Activated CD4-positive, alpha-beta T cell treated with anti-CD3 and anti-CD28 coated beads, Interleukin-2, Interleukin-4, amounts not matched to agents 100 ng/mL and 50 ng/mL, durations not matched to agents 16 hours and 8 hours (primary cell): Measurements from ENCODE around the gene SETD2.
A peak's percentile ranks its signal among the peaks of the same experiment; 100 is the strongest.
"Not testable (repeated sequence)": the region's sequence is repeated elsewhere in the genome, so short reads cannot be mapped to it uniquely, and the experiment has no call there.

Experiments used
- DNase-seq: peaks from one replicate; pipeline ENCODE4 v3.0.0-alpha.2; 2020; ENCODE audit warnings: low spot score

Gene SETD2

GRCh38 chr3:47035645-47036044, 128.3 kb downstream of the SETD2 start:
- no peak for DNase-seq

- DNase-seq, result no peak
These were observed 128.9 kb downstream of the SETD2 start for GRCh38 chr3:47034868-47035489.

- DNase-seq, result peak; percentile 20
These were observed 132.9 kb downstream of the SETD2 start for GRCh38 chr3:47031041-47031440.

GRCh38 chr3:47028667-47029066, 135.2 kb downstream of the SETD2 start:
- DNase-seq, result no peak

GRCh38 chr3:47028146-47028545, 135.8 kb downstream of the SETD2 start:
- no peak for DNase-seq

GRCh38 chr3:47026432-47026831, 137.5 kb downstream of the SETD2 start:
- DNase-seq, result not testable (repeated sequence)

GRCh38 chr3:47024932-47025331, 139.0 kb downstream of the SETD2 start:
- peak; percentile 19 for DNase-seq

- no peak for DNase-seq
These were observed 141.3 kb downstream of the SETD2 start for GRCh38 chr3:47022641-47023071.

GRCh38 chr3:47020311-47020710, 143.6 kb downstream of the SETD2 start:
- no peak for DNase-seq

GRCh38 chr3:47019201-47019600, 144.7 kb downstream of the SETD2 start:
- peak; percentile 86 for DNase-seq

- no peak for DNase-seq
These were observed 145.7 kb downstream of the SETD2 start for GRCh38 chr3:47018269-47018611.

GRCh38 chr3:47017504-47018268, 146.2 kb downstream of the SETD2 start:
- DNase-seq, result no peak

GRCh38 chr3:47016934-47017435, 146.9 kb downstream of the SETD2 start:
- DNase-seq, result peak; percentile 45

- no peak for DNase-seq
These were observed 147.6 kb downstream of the SETD2 start for GRCh38 chr3:47016086-47016933.

- DNase-seq, result no peak
These were observed 148.8 kb downstream of the SETD2 start for GRCh38 chr3:47015151-47015550.

GRCh38 chr3:47014036-47014435, 149.9 kb downstream of the SETD2 start:
- no peak for DNase-seq

GRCh38 chr3:47013231-47013630, 150.7 kb downstream of the SETD2 start:
- DNase-seq, result no peak

GRCh38 chr3:47012342-47013230, 151.3 kb downstream of the SETD2 start:
- no peak for DNase-seq

- DNase-seq, result no peak
These were observed 152.5 kb downstream of the SETD2 start for GRCh38 chr3:47011371-47011770.

- DNase-seq, result no peak
These were observed 153.0 kb downstream of the SETD2 start for GRCh38 chr3:47010910-47011309.

- no peak for DNase-seq
These were observed 153.7 kb downstream of the SETD2 start for GRCh38 chr3:47010111-47010712.
